Heart left ventricle (tissue), 16 donors: ENCODE results near the gene TRAPPC5. TPM values are rescaled to one million over a fixed set of nuclear protein-coding genes. Genes with fewer than 3 reads are reported as not detected.

Experiments used
- ATAC-seq, 4 donors: fragments of 200-7000 bp; cut with Tn5 transposase; one replicate each; pipeline ENCODE4 v1.9.1; 2020 to 2022; ENCODE audit warnings: moderate library complexity in 4 of 4, mild to moderate bottlenecking in 3 of 4, moderate number of reproducible peaks in 1 of 4
- DNase-seq, 5 donors: peaks; one replicate each; pipeline ENCODE4 v3.0.0-alpha.2; 2020
- H3K27ac ChIP-seq, 12 donors: fragments of 200-600 bp; sonication (generic) in 4 of 12; one replicate each; pipeline versions ENCODE4 v1.5.0 to v1.8.0; 2016 to 2022; ENCODE audit warnings: mild to moderate bottlenecking in 2 of 12
- H3K27me3 ChIP-seq, 9 donors: fragments of 200-600 bp; sonication (generic) in 2 of 9; one replicate each; pipeline versions ENCODE4 v1.5.1 to v1.8.0; 2016 to 2022; ENCODE audit warnings: mild to moderate bottlenecking in 3 of 9
- H3K36me3 ChIP-seq, 9 donors: fragments of 200-600 bp; sonication (generic) in 2 of 9; one replicate each; pipeline versions ENCODE4 v1.5.0 to v1.8.0; 2018 to 2022; ENCODE audit warnings: mild to moderate bottlenecking in 2 of 9
- H3K4me1 ChIP-seq, 12 donors: fragments of 200-600 bp; sonication (generic) in 4 of 12; one replicate each; pipeline versions ENCODE4 v1.5.0 to v1.8.0; 2016 to 2022; ENCODE audit warnings: mild to moderate bottlenecking in 3 of 12
- H3K4me3 ChIP-seq, 12 donors: fragments of 200-600 bp; sonication (generic) in 4 of 12; one replicate each; pipeline versions ENCODE4 v1.5.0 to v1.8.0; 2017 to 2022; ENCODE audit warnings: mild to moderate bottlenecking in 9 of 12, moderate library complexity in 4 of 12
- H3K9me3 ChIP-seq, 12 donors: fragments of 200-600 bp; sonication (generic) in 4 of 12; one replicate each; pipeline versions ENCODE4 v1.5.0 to v1.8.0; 2016 to 2022; ENCODE audit warnings: mild to moderate bottlenecking in 1 of 12
- POLR2A ChIP-seq, 2 donors: fragments of 450-650 bp; IDR thresholded peaks; one replicate each; pipeline ENCODE4 v1.6.1; 2017; ENCODE audit warnings: antibody characterized with exemption in 2 of 2, mild to moderate bottlenecking in 2 of 2, moderate library complexity in 2 of 2
- WGBS, 4 donors: extraction: QIAGEN DNeasy Blood & Tissue Kit in 2 of 4; methylation state at CpG; one replicate each; pipeline versions ENCODE4 v1.1.5 to v1.1.7; 2013 to 2018; 5-methylcytosine and 5-hydroxymethylcytosine counted together
- intact Hi-C, 10 donors: fragments of 100-400 bp; cut with DNase I; formaldehyde crosslinking; loops; one replicate each; pipeline versions ENCODE4 v1.11.1 to v1.14.2; 2022
- polyA plus RNA-seq, 2 donors: library from polyadenylated mRNA; stranded (reverse); fragments of 200-250 nt; gene quantifications; one replicate each; pipeline ENCODE4 v1.2.3, GENCODE V29; 2013
- total RNA-seq, 9 donors: library from RNA; depleted of rRNA in 2 of 9; stranded (reverse); fragments of >200 nt in 2 of 9; fragmentation: NEBNext Ultra II Directional in 3 of 9; extraction: Animal tissue kit (Norgen Biotek cat#: 25700) in 3 of 9; gene quantifications; one replicate each; pipeline versions ENCODE4 v1.1.0 to v1.2.4, GENCODE V29; 2016 to 2023
- TF ChIP-seq, protein P1 (sequence below), 12 donors: fragments of 200-600 bp; sonication (generic) in 4 of 12; IDR thresholded peaks; one replicate each; pipeline versions ENCODE4 v1.5.0 to v1.8.0; 2018 to 2022; ENCODE audit warnings: antibody characterized with exemption in 12 of 12, mild to moderate bottlenecking in 5 of 12
- donor health status: ischemic (EF 13 %, LVEDD 7.1; RV severe dilation, severe dysfunction).
- donor health status: healthy with polysubstance abuse.
- donor health status: DM: no; HTN: yes; CAD: no.
- donor health status: DM: no; HTN: no; CAD: no.
- donor health status: ischemic (EF 25% LVEDD 6.9; RV normal size, moderate dysfunction).
- donor health status: ischemic (EF 25% LVEDD 5.7; RV mildly dilated, moderate dysfunction).
- donor health status: healthy.
- donor health status: DM: yes; HTN: yes; CAD: no.
- donor health status: ischemic (EF 35%, LVEDD 5.7; RV mildly dilated, moderate dysfunction).
- donor health status: nonischemic (EF 11% LVEDD 7.7; RV severe dilation, severe dysfunction).
- donor health status: DM: yes; HTN: yes; CAD: no.
- donor health status: PGD.
- donor health status: ischemic (EF 29% LVEDD 5.4; RV normal size, mild dysfunction).
- donor health status: nonischemic (EF 23%, LVEDD 6.1; RV moderate dilation, normal function).

Gene TRAPPC5
- total and polyA plus RNA-seq, 11 donors = 60.1 to 170 (median 96.9) TPM

DNA sequence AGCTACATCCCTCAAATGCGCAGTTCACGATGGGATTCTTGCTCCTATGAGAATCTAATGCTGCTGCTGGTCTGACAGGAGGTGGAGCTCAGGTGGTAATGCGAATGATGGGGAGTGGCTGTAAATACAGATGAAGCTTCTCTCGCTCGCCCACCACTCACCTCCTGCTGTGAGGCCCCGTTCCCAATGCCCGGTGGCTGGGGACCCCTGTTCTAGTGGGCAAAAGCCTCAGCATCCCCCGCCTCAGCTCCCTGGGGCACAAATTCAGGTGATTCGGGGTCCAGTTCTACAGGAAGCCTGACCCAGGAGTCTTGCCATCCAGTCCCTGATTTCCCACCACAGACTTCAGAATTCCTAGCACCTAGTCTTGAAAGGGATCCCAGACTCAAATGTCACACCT is 8.1 kb upstream of the TRAPPC5 start:
- Histone ChIP-seq H3K4me1 (peaks cover 0 to 19% (median 0%) of the 10 kb centered on the region in 12 donors), H3K27ac (no peak overlapping the region), H3K27me3 (peaks cover 0 to 40% (median 15%) of the 10 kb centered on the region in 9 donors), H3K9me3 (peaks cover 0 to 7% (median 0%) of the 10 kb centered on the region in 12 donors), H3K36me3 (no peaks in the 10 kb centered on the region), H3K4me3 (no peak overlapping the region)
- ATAC-seq (no peak), DNase-seq (no peak)
- intact Hi-C loops = loop anchor here in 2 of 10 donors (10.0 kb wide), 1 partner anchor 318 kb away; no protein-coding TSS in a partner anchor
- no peak for TF ChIP-seq POLR2A (IDR thresholded peaks at IDR 0.05)
- TF ChIP-seq, protein P1, sequence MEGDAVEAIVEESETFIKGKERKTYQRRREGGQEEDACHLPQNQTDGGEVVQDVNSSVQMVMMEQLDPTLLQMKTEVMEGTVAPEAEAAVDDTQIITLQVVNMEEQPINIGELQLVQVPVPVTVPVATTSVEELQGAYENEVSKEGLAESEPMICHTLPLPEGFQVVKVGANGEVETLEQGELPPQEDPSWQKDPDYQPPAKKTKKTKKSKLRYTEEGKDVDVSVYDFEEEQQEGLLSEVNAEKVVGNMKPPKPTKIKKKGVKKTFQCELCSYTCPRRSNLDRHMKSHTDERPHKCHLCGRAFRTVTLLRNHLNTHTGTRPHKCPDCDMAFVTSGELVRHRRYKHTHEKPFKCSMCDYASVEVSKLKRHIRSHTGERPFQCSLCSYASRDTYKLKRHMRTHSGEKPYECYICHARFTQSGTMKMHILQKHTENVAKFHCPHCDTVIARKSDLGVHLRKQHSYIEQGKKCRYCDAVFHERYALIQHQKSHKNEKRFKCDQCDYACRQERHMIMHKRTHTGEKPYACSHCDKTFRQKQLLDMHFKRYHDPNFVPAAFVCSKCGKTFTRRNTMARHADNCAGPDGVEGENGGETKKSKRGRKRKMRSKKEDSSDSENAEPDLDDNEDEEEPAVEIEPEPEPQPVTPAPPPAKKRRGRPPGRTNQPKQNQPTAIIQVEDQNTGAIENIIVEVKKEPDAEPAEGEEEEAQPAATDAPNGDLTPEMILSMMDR (IDR thresholded peaks at IDR 0.05) = no peak
- WGBS, 4 donors = 45 to 48% (median 47%) methylated on average over 9 of the region's 9 CpGs

GRCh38 chr19:7674010-7675005 is 6.3 kb upstream of the TRAPPC5 start:
- H3K27ac ChIP-seq = peak overlapping the region in 1 of 12 donors; percentile 70
- 57 to 60% (median 59%) methylated on average over 19 to 21 of the region's 21 CpGs for WGBS, 4 donors
- peak in 3 of 4 donors; percentile 87 to 89 (median 87) for ATAC-seq

DNA sequence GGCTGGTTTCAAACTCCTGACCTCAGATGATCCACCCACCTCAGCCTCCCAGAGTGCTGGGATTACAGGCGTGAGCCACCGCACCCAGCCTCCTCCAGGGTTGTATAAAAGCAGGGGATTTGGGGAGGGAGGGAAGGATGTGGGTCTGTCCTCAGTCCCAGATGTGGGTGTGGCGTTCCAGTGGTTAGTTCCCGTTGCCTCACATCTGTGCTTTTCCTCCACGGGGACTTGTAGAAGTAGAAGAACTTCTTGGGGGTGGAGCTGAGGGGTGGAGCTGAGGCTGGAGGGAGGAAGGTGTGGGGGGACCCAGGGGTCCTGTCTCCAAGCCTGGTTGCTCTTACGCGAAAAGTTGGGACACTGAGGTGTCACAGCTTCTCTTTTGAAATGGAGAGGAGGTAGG is 4.3 kb upstream of the TRAPPC5 start:
- Histone ChIP-seq H3K27ac (no peak overlapping the region), H3K4me1 (peaks cover 0 to 30% (median 1%) of the 10 kb centered on the region in 12 donors), H3K9me3 (peaks cover 0 to 7% (median 0%) of the 10 kb centered on the region in 12 donors), H3K4me3 (no peak overlapping the region), H3K27me3 (peaks cover 0 to 40% (median 11%) of the 10 kb centered on the region in 9 donors), H3K36me3 (no peaks in the 10 kb centered on the region)
- TF ChIP-seq, protein P1 (IDR thresholded peaks at IDR 0.05) = no peak
- TF ChIP-seq POLR2A (IDR thresholded peaks at IDR 0.05) = no peak
- WGBS, 4 donors = 22 to 43% (median 35%) methylated on average over 4 to 7 of the region's 7 CpGs
- DNase-seq (peak in 2 of 5 donors; percentile 51 to 58), ATAC-seq (no peak)
- intact Hi-C loops = loop anchor here in 6 of 10 donors (5.0 to 10.0 kb wide), 5 partner anchors 104 to 324 kb away; no protein-coding TSS in a partner anchor

More at GRCh38 chr19:7674010-7675005, 6.3 kb upstream of the TRAPPC5 start:
- H3K9me3 ChIP-seq = peaks cover 0 to 7% (median 0%) of the 10 kb centered on the region in 12 donors
- peaks cover 0 to 19% (median 0%) of the 10 kb centered on the region in 12 donors for H3K4me1 ChIP-seq
- H3K4me3 ChIP-seq = no peak overlapping the region
- H3K36me3 ChIP-seq = no peaks in the 10 kb centered on the region
- intact Hi-C loops = loop anchor here in 6 of 10 donors (5.0 to 10.0 kb wide), 5 partner anchors 102 to 322 kb away; no protein-coding TSS in a partner anchor
- peak; percentile 55 to 81 (median 76) for DNase-seq
- TF ChIP-seq POLR2A (IDR thresholded peaks at IDR 0.05) = no peak
- TF ChIP-seq, protein P1 (IDR thresholded peaks at IDR 0.05) = no peak
- H3K27me3 ChIP-seq = peaks cover 0 to 44% (median 14%) of the 10 kb centered on the region in 9 donors

- Histone ChIP-seq H3K27me3 (peaks cover 0 to 36% (median 7%) of the 10 kb centered on the region in 9 donors), H3K9me3 (peaks cover 0 to 7% (median 0%) of the 10 kb centered on the region in 12 donors), H3K4me3 (no peak within 1 kb of the TSS), H3K4me1 (peaks cover 0 to 34% (median 3%) of the 10 kb centered on the region in 12 donors), H3K27ac (no peak within 1 kb of the TSS), H3K36me3 (no peaks in the 10 kb centered on the region)
- intact Hi-C loops = loop anchor here in 6 of 10 donors (5.0 to 10.0 kb wide), 5 partner anchors 105 to 325 kb away; no protein-coding TSS in a partner anchor
- DNase-seq (no peak), ATAC-seq (no peak)
- WGBS, 4 donors = 35 to 42% (median 41%) methylated on average over 10 of the region's 10 CpGs
- TF ChIP-seq, protein P1 (IDR thresholded peaks at IDR 0.05) = no peak
- no peak for TF ChIP-seq POLR2A (IDR thresholded peaks at IDR 0.05)
These were observed 3.8 kb upstream of the TRAPPC5 start, which contains the start of gene MCEMP1 for GRCh38 chr19:7676854-7677253. Gene MCEMP1, plus strand, starts transcription at chr19:7677090. Its CDS starts 31 bp downstream, at chr19:7677121.
